H1 (cell line): Measurements from ENCODE around the gene TRIML2. TPM values are rescaled to one million over a fixed set of nuclear protein-coding genes. Genes with fewer than 3 reads are reported as not detected.

ENCODE experiments used
- CTCF ChIA-PET: fragments of 300-600 bp; sonication (Branson Sonifier 250); formaldehyde crosslinking; loops from one replicate; lab custom pipeline; 2021; ENCODE audit not compliant: partially characterized antibody; lab: Charles Lee
- POLR2A ChIA-PET: fragments of 300-600 bp; sonication (Branson Sonifier 250); formaldehyde crosslinking; loops from one replicate; lab custom pipeline; 2021; ENCODE audit warnings: inconsistent platforms; ENCODE audit not compliant: partially characterized antibody; lab: Charles Lee
- DNase-seq, 2 experiments: peaks; one replicate each; pipeline versions ENCODE4 v3.0.0 to v3.0.0-alpha.2; 2010 to 2022; ENCODE audit warnings: low spot score in 2 of 2, low read depth in 1 of 2, mixed read lengths in 1 of 2
- FAIRE-seq: peaks from 2 replicates; lab custom pipeline; 2011; peaks lifted over from hg19 to GRCh38; lab: Jason Lieb, UNC
- H2AFZ ChIP-seq: 2 replicates; pipeline ENCODE4 v1.8.1; 2012; ENCODE audit warnings: low read length, inconsistent platforms
- H2AK5ac ChIP-seq: 2 replicates; pipeline ENCODE4 v1.6.1; 2013; ENCODE audit warnings: low read depth, low read length
- H2BK120ac ChIP-seq: replicated peaks from 2 replicates; pipeline ENCODE3; 2013; ENCODE audit warnings: low read depth, low read length, inconsistent platforms
- H2BK12ac ChIP-seq: 2 replicates; pipeline ENCODE4 v1.6.1; 2013; ENCODE audit warnings: low read depth, low read length
- H2BK15ac ChIP-seq: 2 replicates; pipeline ENCODE4 v1.6.1; 2013; ENCODE audit warnings: low read length
- H2BK20ac ChIP-seq: 2 replicates; pipeline ENCODE4 v1.6.1; 2013; ENCODE audit warnings: low read length
- H2BK5ac ChIP-seq: 2 replicates; pipeline ENCODE4 v1.6.1; 2013; ENCODE audit warnings: low read depth, low read length
- H3K14ac ChIP-seq: 2 replicates; pipeline ENCODE4 v1.6.1; 2013; ENCODE audit warnings: inconsistent platforms; ENCODE audit not compliant: insufficient read length
- H3K18ac ChIP-seq: 2 replicates; pipeline ENCODE4 v1.6.1; 2013; ENCODE audit warnings: low read length; ENCODE audit errors: extremely low read depth
- H3K23ac ChIP-seq: 2 replicates; pipeline ENCODE4 v1.6.1; 2013; ENCODE audit warnings: inconsistent platforms; ENCODE audit not compliant: insufficient read length
- H3K23me2 ChIP-seq: 2 replicates; pipeline ENCODE4 v1.6.1; 2013; ENCODE audit warnings: low read depth, low read length
- H3K27ac ChIP-seq: 2 replicates; pipeline ENCODE4 v1.6.1; 2011; ENCODE audit warnings: low read depth, low read length, inconsistent platforms
- H3K27me3 ChIP-seq, 4 experiments: replicated peaks in 1 of 4; 1 replicate in 1 of 4; 2 replicates in 3 of 4; pipeline versions ENCODE4 v1.6.1 to v1.8.1; 2011 to 2013; ENCODE audit warnings: low read length in 3 of 4, mild to moderate bottlenecking in 3 of 4, inconsistent platforms in 2 of 4, mixed read lengths in 2 of 4, moderate library complexity in 1 of 4; ENCODE audit not compliant: control insufficient read depth in 3 of 4, insufficient read depth in 3 of 4; ENCODE audit errors: extremely low read depth in 1 of 4
- H3K36me3 ChIP-seq, 4 experiments: 2 replicates each; pipeline versions ENCODE4 v1.6.1 to v1.8.1; 2011 to 2013; ENCODE audit warnings: mild to moderate bottlenecking in 4 of 4, low read length in 3 of 4, moderate library complexity in 2 of 4, control low read depth in 1 of 4, inconsistent platforms in 1 of 4; ENCODE audit not compliant: insufficient read depth in 4 of 4, control insufficient read depth in 2 of 4
- H3K4ac ChIP-seq: replicated peaks from 2 replicates; pipeline ENCODE3; 2013; ENCODE audit warnings: low read length, low read depth, mixed read lengths, inconsistent platforms; ENCODE audit not compliant: insufficient read length
- H3K4me1 ChIP-seq, 4 experiments: replicated peaks in 1 of 4; 1 replicate in 1 of 4; 2 replicates in 3 of 4; pipeline versions ENCODE4 v1.6.1 to v1.8.1; 2011 to 2013; ENCODE audit warnings: low read length in 3 of 4, inconsistent platforms in 2 of 4, mixed read lengths in 1 of 4; ENCODE audit not compliant: insufficient read depth in 4 of 4, control insufficient read depth in 3 of 4
- H3K4me2 ChIP-seq, 2 experiments: 2 replicates each; pipeline versions ENCODE4 v1.6.1 to v1.8.1; 2011 to 2013; ENCODE audit warnings: low read depth in 2 of 2, low read length in 2 of 2, control low read depth in 1 of 2, inconsistent platforms in 1 of 2, mild to moderate bottlenecking in 1 of 2; ENCODE audit not compliant: insufficient read depth in 1 of 2
- H3K4me3 ChIP-seq, 4 experiments: fragments of 200-600, 300-600 bp in 1 of 4; sonication (generic), shearing (Covaris generic), sonication (Bioruptor Twin) in 1 of 4; 2 replicates each; pipeline versions ENCODE4 v1.5.1 to v1.8.1; 2011 to 2016; ENCODE audit warnings: low read length in 4 of 4, low read depth in 3 of 4, control low read depth in 2 of 4, inconsistent platforms in 2 of 4, mild to moderate bottlenecking in 2 of 4, mixed read lengths in 1 of 4, moderate library complexity in 1 of 4; ENCODE audit not compliant: insufficient read depth in 2 of 4; ENCODE audit errors: extremely low read depth in 1 of 4
- H3K56ac ChIP-seq: replicated peaks from 2 replicates; pipeline ENCODE3; 2013; ENCODE audit warnings: low read depth, mild to moderate bottlenecking, mixed read lengths, low read length, inconsistent platforms; ENCODE audit not compliant: insufficient read length
- H3K79me1 ChIP-seq: 2 replicates; pipeline ENCODE4 v1.6.1; 2013; ENCODE audit warnings: low read depth, low read length, control low read depth
- H3K79me2 ChIP-seq, 2 experiments: 2 replicates each; pipeline versions ENCODE4 v1.6.1 to v1.8.1; 2012 to 2013; ENCODE audit warnings: low read length in 2 of 2, mild to moderate bottlenecking in 2 of 2, inconsistent platforms in 1 of 2; ENCODE audit not compliant: insufficient read depth in 2 of 2, control insufficient read depth in 1 of 2
- H3K9ac ChIP-seq, 4 experiments: replicated peaks in 1 of 4; 1 replicate in 1 of 4; 2 replicates in 3 of 4; pipeline versions ENCODE4 v1.6.1 to v1.8.1; 2011 to 2013; ENCODE audit warnings: low read depth in 3 of 4, low read length in 3 of 4, control low read depth in 2 of 4, mild to moderate bottlenecking in 2 of 4, moderate library complexity in 2 of 4, inconsistent platforms in 1 of 4; ENCODE audit errors: extremely low read depth in 1 of 4
- H3K9me3 ChIP-seq, 2 experiments: 2 replicates each; pipeline versions ENCODE4 v1.6.1 to v1.8.1; 2012 to 2013; ENCODE audit warnings: mild to moderate bottlenecking in 2 of 2, moderate library complexity in 2 of 2, control low read depth in 1 of 2, inconsistent platforms in 1 of 2, low read depth in 1 of 2, low read length in 1 of 2, mixed read lengths in 1 of 2; ENCODE audit not compliant: insufficient read depth in 2 of 2
- H4K20me1 ChIP-seq, 2 experiments: replicated peaks in 1 of 2; 2 replicates each; pipeline versions ENCODE3 to v1.8.1; 2011 to 2013; ENCODE audit warnings: inconsistent platforms in 2 of 2, low read length in 2 of 2, mild to moderate bottlenecking in 1 of 2; ENCODE audit not compliant: insufficient read depth in 2 of 2, control insufficient read depth in 1 of 2
- H4K5ac ChIP-seq: 2 replicates; pipeline ENCODE4 v1.6.1; 2013; ENCODE audit warnings: low read length, low read depth, mixed read lengths, inconsistent platforms; ENCODE audit not compliant: insufficient read length
- H4K8ac ChIP-seq: 2 replicates; pipeline ENCODE4 v1.8.0; 2013; ENCODE audit warnings: mild to moderate bottlenecking, moderate library complexity, low read length, inconsistent platforms; ENCODE audit not compliant: insufficient read depth; ENCODE audit errors: extremely low read depth
- H4K91ac ChIP-seq: replicated peaks from 2 replicates; pipeline ENCODE3; 2013; ENCODE audit warnings: low read length, mixed read lengths, inconsistent platforms; ENCODE audit not compliant: insufficient read length
- ASH2L ChIP-seq: fragments of 200-600, 300-600 bp; sonication (generic); IDR thresholded peaks from one replicate; pipeline ENCODE4 v1.7.1; 2017; ENCODE audit warnings: low read length
- BRCA1 ChIP-seq: IDR thresholded peaks from 2 replicates; pipeline ENCODE4 v1.6.1; 2012; ENCODE audit warnings: low read depth, low read length, improper control_type of control experiment
- CHD1 ChIP-seq: IDR thresholded peaks from 2 replicates; pipeline ENCODE4 v1.6.1; 2012; ENCODE audit warnings: low read depth, low read length, improper control_type of control experiment
- EGR1 ChIP-seq: IDR thresholded peaks from 2 replicates; pipeline ENCODE4 v1.6.1; 2011; ENCODE audit warnings: low read depth, low read length, borderline replicate concordance
- POLR2A ChIP-seq, 2 experiments: IDR thresholded peaks; 1 replicate in 1 of 2; 2 replicates in 1 of 2; pipeline ENCODE4 v1.6.1; 2011; ENCODE audit warnings: low read depth in 2 of 2, low read length in 2 of 2, mild to moderate bottlenecking in 2 of 2; ENCODE audit errors: control extremely low read depth in 1 of 2
- POU5F1 ChIP-seq: IDR thresholded peaks from 2 replicates; pipeline ENCODE4 v1.6.1; 2011; ENCODE audit warnings: low read depth, mild to moderate bottlenecking, low read length, moderate library complexity
- RXRA ChIP-seq: IDR thresholded peaks from 2 replicates; pipeline ENCODE4 v1.6.1; 2011; ENCODE audit warnings: low read depth, mild to moderate bottlenecking, low read length, moderate library complexity; ENCODE audit not compliant: insufficient read depth
- TEAD4 ChIP-seq: IDR thresholded peaks from 2 replicates; pipeline ENCODE4 v1.6.1; 2012; ENCODE audit warnings: low read depth, low read length, inconsistent platforms, mixed read lengths
- USF2 ChIP-seq: IDR thresholded peaks from 2 replicates; pipeline ENCODE4 v1.6.1; 2011; ENCODE audit warnings: low read length, improper control_type of control experiment
- YY1 ChIP-seq: IDR thresholded peaks from 2 replicates; pipeline ENCODE4 v1.6.1; 2011; ENCODE audit warnings: low read depth, mild to moderate bottlenecking, low read length
- WGBS, 2 experiments: shearing (Covaris generic) in 1 of 2; methylation state at CpG; one replicate each; pipeline versions ENCODE4 v1.1.6 to v1.1.7; 2013 to 2015; ENCODE audit warnings: low lambda C conversion rate in 2 of 2, mixed read lengths in 2 of 2, inconsistent platforms in 1 of 2, low coverage in 1 of 2, missing lambda C conversion rate in 1 of 2; ENCODE audit not compliant: insufficient replicate concordance in 2 of 2, insufficient coverage in 1 of 2, insufficient read length in 1 of 2; ENCODE audit errors: extremely low coverage in 1 of 2, missing lambda C conversion rate in 1 of 2; 5-methylcytosine and 5-hydroxymethylcytosine counted together
- polyA plus RNA-seq, 7 experiments: library from polyadenylated mRNA; depleted of rRNA in 3 of 7; stranded (reverse) in 5 of 7; unstranded in 2 of 7; fragments of >200 nt in 5 of 7; fragments of 200-250 nt in 2 of 7; gene quantifications; 1 replicate in 5 of 7; 2 replicates in 1 of 7; 4 replicates in 1 of 7; pipeline versions ENCODE4 v1.2.1 to v1.2.3, GENCODE V29; 2011 to 2013; ENCODE audit warnings: missing spikeins in 2 of 7, mixed read lengths in 2 of 7
- total RNA-seq: library from RNA; stranded (reverse); fragmentation: NEBNext Ultra II Directional; extraction: Animal tissue kit (Norgen Biotek cat#: 25700); gene quantifications from 2 replicates; pipeline ENCODE4 v1.2.1, GENCODE V29; 2021

The TRIML2 gene
- total and polyA plus RNA-seq, 2 of the 8 experiments (the other 6 are each of a cell fraction or from before 2014, with no cell fraction given): 28.1 to 59.2 TPM

- no peak overlapping the region for H4K5ac ChIP-seq
- no peak overlapping the region for H3K9ac ChIP-seq
- no peak for FAIRE-seq
Observed at GRCh38 chr4:188127214-188127874, 17.9 kb upstream of the TRIML2 start.

More at GRCh38 chr4:188127214-188127874, 17.9 kb upstream of the TRIML2 start:
- no peak overlapping the region for H3K56ac ChIP-seq
- no peak overlapping the region for H4K91ac ChIP-seq
- no peak overlapping the region for H2BK5ac ChIP-seq
- TF ChIP-seq POLR2A (IDR thresholded peaks at IDR 0.05; ENCODE audit: control extremely low read depth in 1 of 2, low read depth in 2 of 2, low read length in 2 of 2): no peak
- no peak for TF ChIP-seq POU5F1
- TF ChIP-seq ASH2L: no peak
- no peak for TF ChIP-seq TEAD4
- no peak for TF ChIP-seq YY1
- TF ChIP-seq BRCA1: no peak
- TF ChIP-seq CHD1: no peak
- no peak for TF ChIP-seq RXRA
- no peak for TF ChIP-seq EGR1
- no peak for TF ChIP-seq USF2
- H3K23ac ChIP-seq: no peak overlapping the region
- peaks cover 0 to 3% (median 2%) of the 10 kb centered on the region in 4 experiments; a peak in 5 of 7 replicates for H3K4me1 ChIP-seq
- H3K79me1 ChIP-seq: no peaks in the 10 kb centered on the region
- no peak overlapping the region for H3K4ac ChIP-seq
- H2BK120ac ChIP-seq: no peak overlapping the region
- H3K79me2 ChIP-seq: no peaks in the 10 kb centered on the region
- peak overlapping the region; percentile 50; the same call in 1 of the 2 replicates for H2BK12ac ChIP-seq
- no peak overlapping the region for H3K14ac ChIP-seq
- DNase-seq: no peak
- 87% methylated on average over 5 of the region's 5 CpGs; no CpG with 5 or more reads in 1 of the 2 experiments for WGBS, 2 experiments
- POLR2A ChIA-PET: no interaction called here
- H2BK15ac ChIP-seq: peak overlapping the region; percentile 75; the same call in 1 of the 2 replicates
- CTCF ChIA-PET: interaction anchor here (0.7 to 1.1 kb wide), 2 partner anchors 18 to 493 kb away, joined by 3 read pairs; partner anchors contain the start of gene TRIML2
- H2AK5ac ChIP-seq: 0 out of 2 replicates have a peak overlapping the region, but pooled peaks have one; percentile 24
- H2AFZ ChIP-seq: no peak overlapping the region
- H3K27ac ChIP-seq: no peak overlapping the region
- H3K9me3 ChIP-seq: no peaks in the 10 kb centered on the region
- no peak overlapping the region for H4K8ac ChIP-seq
- no peaks in the 10 kb centered on the region for H3K23me2 ChIP-seq
- H3K27me3 ChIP-seq: no peaks in the 10 kb centered on the region
- no peaks in the 10 kb centered on the region for H3K36me3 ChIP-seq
- 0 out of 2 replicates have a peak overlapping the region, but pooled peaks have one; percentile 9 for H2BK20ac ChIP-seq
- H3K18ac ChIP-seq: no peak overlapping the region
- no peak overlapping the region for H3K4me2 ChIP-seq
- no peak overlapping the region for H3K4me3 ChIP-seq
- no peaks in the 10 kb centered on the region for H4K20me1 ChIP-seq
